ENCODE results near the gene ALPI. TPM values are rescaled to one million over a fixed set of nuclear protein-coding genes. Genes with fewer than 3 reads are reported as not detected.

The ALPI gene
- total and polyA plus RNA-seq, 8 donors: not detected

GRCh38 chr2:232493701-232494474 is 37.9 kb downstream of the ALPI start:
- H3K36me3 ChIP-seq: no peaks in the 10 kb centered on the region
- DNase-seq: no peak
- ATAC-seq: no peak
- intact Hi-C loops (cut with DNase I): no loop called here
- WGBS, 2 donors: 80 to 84% methylated on average over 10 of the region's 10 CpGs
- FAIRE-seq: no peak
- H3K27ac ChIP-seq: no peak overlapping the region
- H3K9me3 ChIP-seq: no peaks in the 10 kb centered on the region
- no peaks in the 10 kb centered on the region for H3K27me3 ChIP-seq
- H3K4me3 ChIP-seq: no peak overlapping the region
- TF ChIP-seq CTCF (IDR thresholded peaks at IDR 0.05): no peak
- no peaks in the 10 kb centered on the region for H3K4me1 ChIP-seq

DNA sequence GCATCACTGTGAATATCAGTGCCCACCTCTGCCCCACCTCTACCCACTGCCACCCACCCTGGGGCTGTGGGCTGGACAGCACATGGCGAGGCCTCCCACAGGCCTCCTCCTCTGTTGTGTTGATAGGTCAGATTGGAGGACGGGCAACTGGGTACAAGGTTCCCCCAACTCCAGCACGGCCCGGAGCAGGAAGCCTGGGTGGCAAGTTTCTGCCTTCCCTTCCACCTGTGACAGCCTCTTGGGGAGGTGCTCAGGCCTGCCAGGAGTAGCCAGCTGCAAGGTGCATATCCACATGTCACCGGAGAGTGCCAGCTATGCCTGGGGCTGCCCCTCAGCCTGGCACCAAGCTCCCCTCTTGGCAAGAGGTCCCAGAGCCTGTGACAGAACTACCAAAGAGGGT is 38.6 kb downstream of the ALPI start:
- intact Hi-C loops (cut with DNase I): no loop called here
- WGBS, 2 donors: 89 to 99% methylated on average over 5 of the region's 5 CpGs
- no peaks in the 10 kb centered on the region for H3K36me3 ChIP-seq
- H3K4me1 ChIP-seq: no peaks in the 10 kb centered on the region
- ATAC-seq: no peak
- H3K27ac ChIP-seq: no peak overlapping the region
- no peak for DNase-seq
- H3K27me3 ChIP-seq: no peaks in the 10 kb centered on the region
- no peaks in the 10 kb centered on the region for H3K9me3 ChIP-seq
- no peak for TF ChIP-seq CTCF (IDR thresholded peaks at IDR 0.05)
- FAIRE-seq: no peak
- H3K4me3 ChIP-seq: no peak overlapping the region

DNA sequence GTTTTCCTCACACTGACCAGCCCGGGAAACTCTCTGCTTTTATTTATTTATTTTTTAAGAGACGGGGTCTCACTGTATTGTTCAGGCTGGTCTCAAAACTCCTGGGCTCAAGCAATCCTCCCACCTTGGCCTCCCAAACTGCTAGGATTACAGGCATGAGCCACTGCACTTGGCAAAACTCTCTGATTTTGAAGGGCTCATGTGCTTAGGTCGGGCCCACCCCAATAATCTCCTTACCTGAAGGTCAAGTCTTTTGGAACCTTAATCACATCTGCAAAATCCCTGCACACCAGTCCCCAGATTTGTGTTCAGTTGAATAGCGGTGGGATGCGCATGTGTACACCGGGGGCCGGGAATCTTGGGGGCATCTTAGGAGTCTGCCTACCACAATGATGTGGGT is 39.3 kb downstream of the ALPI start:
- WGBS, 2 donors: 79 to 83% methylated on average over 7 of the region's 7 CpGs

DNA sequence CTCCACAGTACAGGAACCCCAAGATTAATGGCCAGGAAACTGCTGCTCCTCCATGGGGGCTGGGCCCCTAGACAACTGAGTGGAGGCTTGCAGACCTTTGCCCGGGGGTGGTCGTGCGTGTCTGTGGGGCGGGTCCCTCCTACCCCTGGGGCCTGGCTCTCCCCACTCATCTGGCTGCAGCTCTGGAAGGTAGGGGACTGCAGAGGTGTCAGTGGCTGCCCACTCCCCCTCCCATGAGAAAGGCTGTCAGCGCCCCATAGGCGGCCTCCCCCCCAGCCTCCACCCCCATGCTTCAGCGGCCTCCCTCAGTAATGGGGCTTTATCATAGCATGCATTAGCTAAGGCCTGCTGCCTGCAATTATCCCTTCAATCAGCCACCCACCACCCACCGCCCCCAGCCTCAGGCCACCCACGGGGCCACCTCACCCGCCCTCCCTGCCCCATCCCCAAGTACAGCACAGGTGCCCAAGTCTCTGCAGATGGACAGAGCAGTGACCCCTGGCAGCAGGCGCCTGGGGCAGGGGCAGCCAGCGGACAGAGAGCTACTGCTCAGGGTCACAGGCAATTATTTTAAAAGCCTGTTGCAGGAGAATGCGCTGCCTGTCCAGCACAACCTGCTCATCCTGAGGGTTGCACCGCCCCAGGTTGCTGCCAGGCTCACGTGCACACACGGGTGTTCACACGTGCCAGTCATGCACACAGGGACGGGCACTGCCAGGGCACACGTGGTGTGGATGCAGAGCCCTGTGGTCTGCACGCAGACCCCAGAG is 40.7 kb downstream of the ALPI start:
- Histone ChIP-seq H3K4me1 (peaks cover 0 to 7% (median 4%) of the 10 kb centered on the region in 3 donors), H3K4me3 (no peak overlapping the region), H3K27me3 (no peaks in the 10 kb centered on the region), H3K27ac (no peak overlapping the region), H3K36me3 (no peaks in the 10 kb centered on the region), H3K9me3 (no peaks in the 10 kb centered on the region)
- no peak for TF ChIP-seq CTCF (IDR thresholded peaks at IDR 0.05)
- 68 to 77% methylated on average over 18 to 20 of the region's 20 CpGs for WGBS, 2 donors
- DNase-seq: no peak
- intact Hi-C loops (cut with DNase I): no loop called here
- ATAC-seq: no peak
- no peak for FAIRE-seq

More for the DNA sequence above, 39.3 kb downstream of the ALPI start:
- H3K27ac ChIP-seq: no peak overlapping the region
- no peak for FAIRE-seq
- H3K27me3 ChIP-seq: no peaks in the 10 kb centered on the region
- H3K36me3 ChIP-seq: no peaks in the 10 kb centered on the region
- no peaks in the 10 kb centered on the region for H3K9me3 ChIP-seq
- H3K4me3 ChIP-seq: no peak overlapping the region
- H3K4me1 ChIP-seq: no peaks in the 10 kb centered on the region
- intact Hi-C loops (cut with DNase I): no loop called here
- no peak for ATAC-seq
- DNase-seq: no peak
- TF ChIP-seq CTCF (IDR thresholded peaks at IDR 0.05): no peak

- Histone ChIP-seq H3K27ac (no peak overlapping the region), H3K4me1 (peaks cover 0 to 9% (median 7%) of the 10 kb centered on the region in 3 donors), H3K36me3 (no peaks in the 10 kb centered on the region), H3K27me3 (no peaks in the 10 kb centered on the region), H3K9me3 (no peaks in the 10 kb centered on the region), H3K4me3 (no peak overlapping the region)
- FAIRE-seq (no peak), ATAC-seq (no peak), DNase-seq (no peak)
- 84 to 87% methylated on average over 13 of the region's 13 CpGs for WGBS, 2 donors
- intact Hi-C loops (cut with DNase I): no loop called here
- no peak for TF ChIP-seq CTCF (IDR thresholded peaks at IDR 0.05)
Measured at GRCh38 chr2:232497348-232497747, 41.4 kb downstream of the ALPI start.
